Measurements from ENCODE around the gene CAMK2D. TPM values are rescaled to one million over a fixed set of nuclear protein-coding genes. Genes with fewer than 3 reads are reported as not detected.

CAMK2D gene
- total RNA-seq, 1 donor: 378 TPM

DNA sequence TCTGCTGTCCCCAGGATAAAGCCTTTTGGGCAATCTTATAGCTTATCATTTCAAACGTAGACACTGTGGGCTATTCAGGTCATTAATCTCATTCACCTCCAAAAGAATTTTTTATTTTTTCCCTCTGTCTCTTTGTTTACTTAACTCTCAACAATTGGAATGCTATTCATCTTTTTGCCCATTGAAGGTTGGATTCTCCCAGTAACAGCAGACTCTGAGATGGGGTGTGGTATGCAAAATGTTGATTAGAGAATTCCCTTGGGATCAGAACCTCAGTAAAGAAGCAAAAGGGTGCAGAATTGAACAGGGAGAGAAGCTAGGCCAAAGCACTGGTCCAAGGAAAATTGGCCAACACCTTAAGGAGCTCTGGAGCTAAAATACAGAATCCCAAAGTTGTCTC, 60.4 kb downstream of the CAMK2D start:
- DNase-seq (ENCODE audit: low read depth): peak; percentile 48
- no peak overlapping the region for H3K4me3 ChIP-seq (ENCODE audit: low read depth, low read length)
- TF ChIP-seq, protein P1, sequence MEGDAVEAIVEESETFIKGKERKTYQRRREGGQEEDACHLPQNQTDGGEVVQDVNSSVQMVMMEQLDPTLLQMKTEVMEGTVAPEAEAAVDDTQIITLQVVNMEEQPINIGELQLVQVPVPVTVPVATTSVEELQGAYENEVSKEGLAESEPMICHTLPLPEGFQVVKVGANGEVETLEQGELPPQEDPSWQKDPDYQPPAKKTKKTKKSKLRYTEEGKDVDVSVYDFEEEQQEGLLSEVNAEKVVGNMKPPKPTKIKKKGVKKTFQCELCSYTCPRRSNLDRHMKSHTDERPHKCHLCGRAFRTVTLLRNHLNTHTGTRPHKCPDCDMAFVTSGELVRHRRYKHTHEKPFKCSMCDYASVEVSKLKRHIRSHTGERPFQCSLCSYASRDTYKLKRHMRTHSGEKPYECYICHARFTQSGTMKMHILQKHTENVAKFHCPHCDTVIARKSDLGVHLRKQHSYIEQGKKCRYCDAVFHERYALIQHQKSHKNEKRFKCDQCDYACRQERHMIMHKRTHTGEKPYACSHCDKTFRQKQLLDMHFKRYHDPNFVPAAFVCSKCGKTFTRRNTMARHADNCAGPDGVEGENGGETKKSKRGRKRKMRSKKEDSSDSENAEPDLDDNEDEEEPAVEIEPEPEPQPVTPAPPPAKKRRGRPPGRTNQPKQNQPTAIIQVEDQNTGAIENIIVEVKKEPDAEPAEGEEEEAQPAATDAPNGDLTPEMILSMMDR (IDR thresholded peaks at IDR 0.05; ENCODE audit: insufficient read depth, low read length): no peak

DNA sequence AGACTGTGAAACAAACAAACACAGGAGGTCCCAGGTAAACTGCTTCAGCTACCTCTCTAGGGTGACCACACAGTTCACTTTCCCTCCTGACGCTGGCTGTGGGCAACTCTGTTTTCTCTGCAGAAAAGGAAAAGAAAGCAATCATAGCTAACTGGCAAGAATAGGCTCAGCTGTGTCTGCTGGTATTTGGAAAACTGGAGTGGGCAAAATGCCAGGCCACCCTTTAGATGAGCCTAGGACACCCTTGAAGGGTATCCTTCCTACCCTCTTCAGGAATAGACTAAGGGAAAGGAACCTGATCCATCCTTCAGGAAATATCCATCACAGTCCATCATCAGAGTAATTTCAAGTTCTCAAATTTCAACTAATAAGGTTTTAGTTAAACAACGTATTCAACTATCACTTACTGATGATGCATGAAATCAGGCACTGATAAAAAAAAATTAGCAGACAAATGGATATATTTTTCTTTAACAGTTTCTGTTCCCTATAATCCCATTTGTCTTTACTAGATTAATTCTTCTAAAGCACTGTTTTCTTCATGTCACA, 60.9 kb downstream of the CAMK2D start:
- no peak for DNase-seq (ENCODE audit: low read depth)
- TF ChIP-seq, protein P1 (IDR thresholded peaks at IDR 0.05; ENCODE audit: insufficient read depth, low read length): no peak
- no peak overlapping the region for H3K4me3 ChIP-seq (ENCODE audit: low read depth, low read length)

DNA sequence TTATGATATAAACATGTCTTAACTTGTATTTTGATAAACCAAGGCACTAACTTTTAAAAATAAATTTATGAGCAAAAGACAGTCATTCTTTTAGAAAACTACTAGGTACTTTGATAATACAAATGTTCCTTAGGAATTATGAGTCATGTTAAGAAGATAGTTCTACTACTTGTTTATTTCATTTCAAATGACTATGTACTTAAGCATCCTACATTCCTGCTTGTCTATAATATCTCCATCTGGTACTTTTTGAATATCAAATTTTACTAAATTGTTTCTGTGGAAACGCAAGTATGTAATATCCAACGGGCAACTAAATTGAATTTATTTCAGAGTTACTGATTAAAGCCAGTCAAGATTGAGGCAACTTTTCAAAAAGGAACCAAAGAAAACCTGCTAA, 61.8 kb downstream of the CAMK2D start:
- DNase-seq (ENCODE audit: low read depth): peak; percentile 23
- TF ChIP-seq, protein P1 (IDR thresholded peaks at IDR 0.05; ENCODE audit: insufficient read depth, low read length): no peak
- no peak overlapping the region for H3K4me3 ChIP-seq (ENCODE audit: low read depth, low read length)

DNA sequence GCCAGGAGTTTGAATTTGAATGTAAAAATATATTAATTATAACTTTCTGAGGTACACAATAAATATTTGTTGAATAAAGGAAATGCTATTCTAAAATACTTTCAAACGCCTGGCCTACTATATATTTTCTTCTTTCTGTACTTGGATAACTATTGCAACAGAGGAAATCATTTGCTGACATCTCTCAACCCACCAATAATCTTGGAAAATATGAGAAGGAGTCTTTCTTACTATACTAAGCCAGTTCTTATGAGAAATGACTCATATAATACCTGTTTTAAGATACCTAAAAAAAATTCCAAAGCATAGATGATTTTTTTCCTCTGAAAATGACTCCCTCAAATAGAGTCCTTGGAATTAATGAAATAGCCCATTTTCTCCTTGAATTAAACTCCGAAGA, 64.1 kb downstream of the CAMK2D start:
- TF ChIP-seq, protein P1 (IDR thresholded peaks at IDR 0.05; ENCODE audit: insufficient read depth, low read length): no peak
- DNase-seq (ENCODE audit: low read depth): no peak
- H3K4me3 ChIP-seq (ENCODE audit: low read depth, low read length): no peak overlapping the region

DNA sequence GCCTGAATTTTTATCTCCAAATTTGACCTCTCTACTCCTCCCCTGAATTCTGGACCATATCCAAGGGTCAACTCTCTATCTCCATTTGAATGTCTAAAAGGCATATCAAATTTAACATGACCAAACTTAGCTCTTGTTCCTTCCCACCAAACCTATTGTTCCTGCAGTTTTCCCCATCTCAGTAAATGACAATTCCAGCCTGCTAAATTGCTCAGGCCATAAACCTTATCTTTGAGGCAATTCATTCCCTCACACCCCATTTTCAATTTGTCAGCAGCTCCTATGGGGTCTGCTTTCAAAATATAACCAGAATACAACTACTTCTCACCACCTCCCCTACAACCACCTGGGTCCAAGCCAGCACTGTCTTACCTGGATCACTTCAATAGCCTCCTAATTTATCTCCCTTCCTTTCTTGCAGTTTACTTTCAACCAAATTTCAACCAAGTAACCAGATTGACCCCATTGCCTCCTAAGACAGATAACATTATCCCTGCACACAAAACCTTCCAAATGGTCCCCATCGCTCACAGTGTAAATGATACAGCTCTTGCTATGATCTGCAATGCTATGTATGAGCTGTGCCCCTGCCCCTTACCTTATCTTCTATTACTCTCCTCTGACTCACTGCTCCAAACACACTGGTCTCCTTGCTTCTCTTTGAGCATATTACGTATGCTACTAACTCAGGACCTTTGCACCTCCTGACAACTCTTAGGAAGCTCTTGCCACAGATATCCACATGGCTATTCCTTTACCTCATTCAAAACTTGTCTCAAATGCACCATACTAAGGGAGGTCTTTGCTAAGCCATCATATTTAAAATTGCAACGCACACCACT, 66.0 kb downstream of the CAMK2D start:
- H3K4me3 ChIP-seq (ENCODE audit: low read depth, low read length): no peak overlapping the region
- peak; percentile 66 for DNase-seq (ENCODE audit: low read depth)
- TF ChIP-seq, protein P1 (IDR thresholded peaks at IDR 0.05; ENCODE audit: insufficient read depth, low read length): no peak

DNA sequence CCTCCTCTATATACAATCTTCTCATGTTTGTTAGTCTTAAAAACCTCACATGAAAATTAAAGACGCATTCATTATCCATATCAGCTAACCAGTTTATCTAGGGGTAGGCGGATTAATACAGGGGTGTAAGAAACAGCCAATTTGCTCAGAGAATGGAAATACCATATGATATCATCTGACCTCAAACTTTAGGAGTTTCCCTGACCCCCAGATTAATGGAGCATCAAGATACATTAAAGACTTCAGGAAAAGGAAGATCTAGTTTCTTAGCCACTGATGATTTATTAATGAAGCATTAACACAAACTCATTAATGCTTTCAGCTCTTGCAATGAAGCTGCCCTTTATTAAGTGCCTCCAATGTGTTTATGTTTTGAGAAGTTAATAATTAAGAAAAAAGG, 67.5 kb downstream of the CAMK2D start:
- TF ChIP-seq, protein P1 (IDR thresholded peaks at IDR 0.05; ENCODE audit: insufficient read depth, low read length): no peak
- H3K4me3 ChIP-seq (ENCODE audit: low read depth, low read length): no peak overlapping the region
- DNase-seq (ENCODE audit: low read depth): no peak

All from fibroblast of the aortic adventitia (primary cell).